Fibroblast of peridontal ligament (primary cell): ENCODE data around the gene RASGRP4.
"Not testable (repeated sequence)": the region's sequence is repeated elsewhere in the genome, so short reads cannot be mapped to it uniquely, and the experiment has no call there.

ENCODE experiments used
- DNase-seq: peaks from one replicate; pipeline ENCODE4 v3.0.0-alpha.2; 2010; ENCODE audit errors: extremely low read depth

RASGRP4 gene

GRCh38 chr19:38448225-38448624 is 22.2 kb upstream of the RASGRP4 start:
- DNase-seq: no peak

- no peak for DNase-seq
Measured at GRCh38 chr19:38445362-38445761, 19.3 kb upstream of the RASGRP4 start.

- DNase-seq: no peak
Measured at GRCh38 chr19:38444026-38444425, 18.0 kb upstream of the RASGRP4 start.

DNA sequence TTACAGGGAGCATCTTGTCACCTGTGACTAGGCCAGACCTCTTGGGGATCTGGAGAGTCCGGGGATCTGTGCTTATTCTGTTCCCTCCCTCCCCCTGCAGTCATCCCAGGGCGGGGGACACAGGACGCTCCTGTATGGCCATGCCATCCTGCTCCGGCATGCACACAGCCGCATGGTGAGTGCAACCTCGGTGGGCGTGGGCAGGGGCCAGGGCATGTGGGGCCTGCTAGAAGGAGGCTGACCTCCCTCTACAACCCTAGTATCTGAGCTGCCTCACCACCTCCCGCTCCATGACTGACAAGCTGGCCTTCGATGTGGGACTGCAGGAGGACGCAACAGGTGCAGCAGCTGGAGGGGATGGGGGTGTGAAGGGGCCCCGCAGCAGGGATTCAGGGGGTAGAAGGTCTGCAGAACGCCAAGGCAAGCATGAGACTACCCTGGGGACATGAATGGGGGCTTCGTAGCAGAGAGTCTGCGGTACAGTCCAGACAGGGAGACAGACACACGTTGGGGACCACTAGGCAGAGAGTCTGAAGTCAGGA is 17.5 kb upstream of the RASGRP4 start:
- DNase-seq: no peak

GRCh38 chr19:38442736-38443135 is 16.7 kb upstream of the RASGRP4 start:
- no peak for DNase-seq

- no peak for DNase-seq
Measured at GRCh38 chr19:38441657-38442348, 15.8 kb upstream of the RASGRP4 start.

- DNase-seq: no peak
Measured at GRCh38 chr19:38440592-38440991, 14.6 kb upstream of the RASGRP4 start.

GRCh38 chr19:38437917-38438316 is 11.9 kb upstream of the RASGRP4 start:
- no peak for DNase-seq

GRCh38 chr19:38437295-38437694 is 11.3 kb upstream of the RASGRP4 start:
- no peak for DNase-seq

GRCh38 chr19:38434549-38435051 is 8.6 kb upstream of the RASGRP4 start:
- DNase-seq: no peak

DNA sequence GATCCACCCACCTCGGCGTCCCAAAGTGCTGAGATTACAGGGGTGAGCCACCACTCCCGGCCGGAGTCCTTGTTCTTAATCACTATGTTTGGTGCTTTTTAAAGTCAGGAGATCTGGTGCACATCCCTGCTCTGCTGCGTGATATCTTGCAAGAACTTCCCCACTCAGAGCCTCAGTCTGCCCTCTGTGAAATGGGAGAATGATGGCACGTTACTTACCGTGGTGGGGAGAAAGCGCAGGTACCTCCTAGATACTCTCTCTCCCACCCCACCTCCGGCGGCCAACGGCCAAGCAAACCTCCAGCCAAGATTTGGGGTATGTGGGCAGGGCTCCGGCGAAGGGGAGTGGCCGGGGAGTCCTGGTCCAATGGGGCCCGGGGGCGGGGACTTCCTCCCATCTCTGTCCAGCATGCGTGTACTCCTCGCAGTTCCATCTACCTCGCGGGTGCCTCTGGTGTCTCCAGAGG is 7.3 kb upstream of the RASGRP4 start, which contains the start of gene RYR1:
Gene RYR1 (plus strand): TSS at position 424 of the 466 bp plus-strand sequence. CDS start 139 bp downstream, outside the sequence.
- DNase-seq: no peak

DNA sequence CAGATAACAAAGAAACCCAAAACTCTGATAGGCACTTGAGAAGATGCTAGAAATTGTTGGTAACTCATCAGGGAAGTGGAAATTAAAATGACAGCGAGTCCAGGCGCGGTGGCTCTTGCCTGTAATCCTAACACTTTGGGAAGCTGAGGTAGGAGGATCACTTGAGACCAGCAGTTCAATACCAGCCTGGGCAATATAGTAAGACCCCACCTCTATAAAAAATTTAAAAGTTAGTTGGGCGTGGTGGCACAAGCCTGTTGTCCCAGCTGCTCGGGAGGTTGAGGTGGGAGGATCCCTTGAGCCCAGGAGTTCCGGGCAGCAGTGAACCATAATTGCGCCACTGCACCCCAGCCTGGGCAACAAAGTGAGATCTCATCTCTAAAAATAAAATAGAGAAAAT is 4.9 kb upstream of the RASGRP4 start:
- no peak for DNase-seq

- DNase-seq: no peak
Measured at GRCh38 chr19:38429811-38430156, 3.8 kb upstream of the RASGRP4 start.

- DNase-seq: no peak
Measured at GRCh38 chr19:38429055-38429810, 3.2 kb upstream of the RASGRP4 start.

DNA sequence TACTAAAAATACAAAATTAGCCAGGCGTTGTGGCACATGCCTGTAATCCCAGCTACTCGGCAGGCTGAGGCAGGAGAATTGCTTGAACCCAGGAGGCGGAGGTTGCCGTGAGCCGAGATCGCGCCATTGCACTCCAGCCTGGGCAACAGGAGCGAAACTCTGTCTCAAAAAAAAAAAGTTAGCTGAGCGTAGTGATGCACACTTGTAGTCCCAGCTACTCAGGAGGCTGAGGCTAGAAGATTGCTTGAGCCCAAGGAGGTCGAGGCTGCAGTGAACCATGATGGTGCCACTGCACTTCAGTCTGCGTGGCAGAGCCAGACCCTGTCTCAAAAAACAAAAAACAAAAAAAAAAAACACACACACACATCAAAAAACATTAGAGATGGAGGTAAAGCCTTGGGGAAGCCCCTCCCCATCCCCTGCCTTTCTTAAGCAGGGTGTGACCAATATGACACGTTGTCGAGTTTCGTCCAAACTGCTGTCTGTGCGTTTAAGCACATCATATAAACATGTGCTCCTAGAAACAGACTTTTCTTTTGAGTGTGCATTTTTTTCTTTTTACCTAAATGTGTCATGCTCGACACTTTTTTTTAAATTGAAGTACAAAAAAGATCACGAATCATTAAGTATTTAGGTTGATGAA is 1.1 kb upstream of the RASGRP4 start:
- DNase-seq: not testable (repeated sequence)

DNA sequence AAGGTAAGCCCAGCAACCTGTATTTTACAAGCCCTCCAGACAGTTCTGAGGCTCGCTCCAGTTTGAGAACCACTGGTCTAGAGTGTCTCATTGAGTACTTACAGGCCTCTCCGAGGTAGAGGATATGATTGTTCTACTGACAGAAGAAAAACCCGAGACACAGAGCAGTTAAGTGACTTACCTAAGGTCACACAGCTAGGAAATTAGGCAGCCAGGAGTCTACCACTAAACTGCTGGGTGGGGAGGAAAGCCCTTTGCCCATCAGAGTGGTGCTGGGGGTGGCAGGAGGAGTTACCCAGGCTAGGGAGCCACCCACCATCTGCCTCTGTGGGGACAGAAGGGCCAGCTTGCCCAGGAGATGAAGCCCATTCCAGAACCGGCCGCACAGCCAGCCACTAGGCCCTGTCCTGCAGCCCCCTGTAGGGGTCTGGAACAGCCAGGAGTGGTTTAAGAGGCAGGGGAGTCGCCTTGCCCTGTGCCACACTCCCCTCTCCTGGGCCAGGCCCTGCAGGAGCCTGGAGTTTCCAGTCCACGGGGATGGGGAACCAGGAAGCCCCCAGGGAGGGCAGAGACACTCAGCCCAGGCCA is 703 bp downstream of the RASGRP4 start:
- no peak for DNase-seq

GRCh38 chr19:38424272-38424671 is 1.7 kb downstream of the RASGRP4 start:
- no peak for DNase-seq

DNA sequence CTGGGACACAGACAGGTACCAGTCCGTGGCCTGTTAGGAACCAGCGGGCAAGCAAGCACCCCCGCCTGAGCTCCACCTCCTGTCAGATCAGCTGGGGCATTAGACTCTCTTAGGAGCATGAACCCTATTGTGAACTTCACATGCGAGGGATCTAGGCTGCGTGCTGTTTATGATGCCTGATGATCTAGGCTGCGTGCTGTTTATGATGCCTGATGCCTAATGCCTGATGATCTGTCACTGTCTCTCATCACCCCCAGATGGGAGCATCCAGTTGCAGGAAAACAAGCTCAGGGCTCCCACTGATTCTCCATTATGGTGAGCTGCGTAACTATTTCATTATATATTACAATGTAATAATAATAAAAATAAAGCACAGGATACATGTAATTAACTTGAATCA is 3.6 kb downstream of the RASGRP4 start:
- DNase-seq: no peak

GRCh38 chr19:38421856-38422255 is 4.2 kb downstream of the RASGRP4 start:
- no peak for DNase-seq

DNA sequence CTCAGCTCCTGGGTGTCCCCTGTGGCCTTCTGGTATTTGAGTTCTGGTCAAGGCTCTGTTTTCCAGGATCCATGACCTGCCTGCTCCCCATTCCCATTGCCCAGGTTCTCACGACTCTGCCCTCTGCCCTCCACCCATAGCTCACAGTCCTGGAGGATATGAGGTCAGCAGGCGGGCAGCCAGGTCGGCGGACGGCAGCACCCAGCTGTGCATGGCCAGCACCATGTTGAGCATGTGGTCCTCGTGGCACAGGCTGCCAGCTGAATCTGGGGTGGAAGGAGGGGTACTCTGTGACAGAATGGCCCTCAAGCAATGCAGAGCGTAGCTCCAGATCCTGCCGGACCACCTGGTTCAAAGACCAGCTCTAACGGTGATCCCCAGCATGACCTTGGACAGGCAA is 5.1 kb downstream of the RASGRP4 start:
- no peak for DNase-seq

- no peak for DNase-seq
Measured at GRCh38 chr19:38417544-38418506, 8.2 kb downstream of the RASGRP4 start.
